Activated CD8-positive, alpha-beta T cell treated with anti-CD3 and anti-CD28 coated beads, Interleukin-2, amount 10 ng/mL, durations not matched to agents 7 days and 5 days (primary cell): ENCODE data around the gene CDK14. TPM values are rescaled to one million over a fixed set of nuclear protein-coding genes. Genes with fewer than 3 reads are reported as not detected.

Experiments used
- ATAC-seq: fragments of 150-1000 bp; cut with Tn5 transposase; one replicate; pipeline ENCODE4 v1.10.0; 2021; ENCODE audit warnings: moderate library complexity
- CTCF ChIA-PET: fragments of 350-600 bp; sonication (Branson Sonifier 250); formaldehyde crosslinking; loops from one replicate; lab custom pipeline; 2021; ENCODE audit warnings: antibody characterized with exemption; lab: Charles Lee
- POLR2A ChIA-PET: fragments of 350-600 bp; sonication (Branson Sonifier 250); formaldehyde crosslinking; loops from one replicate; lab custom pipeline; 2021; ENCODE audit warnings: antibody characterized with exemption; lab: Charles Lee
- DNase-seq: peaks from one replicate; pipeline ENCODE4 v3.0.0-alpha.2; 2020
- H3K27ac Mint-ChIP-seq: one replicate; pipeline ENCODE4 v1.8.0; 2021; ENCODE audit warnings: mild to moderate bottlenecking, mixed read lengths
- H3K27me3 Mint-ChIP-seq: one replicate; pipeline ENCODE4 v1.8.0; 2021; ENCODE audit warnings: low read depth, mixed read lengths
- H3K36me3 Mint-ChIP-seq: one replicate; pipeline ENCODE4 v1.8.0; 2021; ENCODE audit warnings: low read depth, mixed read lengths
- H3K4me1 Mint-ChIP-seq: one replicate; pipeline ENCODE4 v1.8.0; 2021; ENCODE audit warnings: low read depth, mixed read lengths
- H3K4me3 Mint-ChIP-seq: one replicate; pipeline ENCODE4 v1.8.0; 2021; ENCODE audit warnings: mild to moderate bottlenecking, mixed read lengths
- H3K9me3 Mint-ChIP-seq: one replicate; pipeline ENCODE4 v1.8.0; 2022; ENCODE audit warnings: mixed read lengths; ENCODE audit not compliant: insufficient read depth
- total RNA-seq, 2 experiments: library from RNA; stranded (reverse); gene quantifications; one replicate each; pipeline ENCODE4 v1.2.3, GENCODE V29; 2021

Gene CDK14
- total RNA-seq, 2 experiments from 2014 or later = not detected

DNA sequence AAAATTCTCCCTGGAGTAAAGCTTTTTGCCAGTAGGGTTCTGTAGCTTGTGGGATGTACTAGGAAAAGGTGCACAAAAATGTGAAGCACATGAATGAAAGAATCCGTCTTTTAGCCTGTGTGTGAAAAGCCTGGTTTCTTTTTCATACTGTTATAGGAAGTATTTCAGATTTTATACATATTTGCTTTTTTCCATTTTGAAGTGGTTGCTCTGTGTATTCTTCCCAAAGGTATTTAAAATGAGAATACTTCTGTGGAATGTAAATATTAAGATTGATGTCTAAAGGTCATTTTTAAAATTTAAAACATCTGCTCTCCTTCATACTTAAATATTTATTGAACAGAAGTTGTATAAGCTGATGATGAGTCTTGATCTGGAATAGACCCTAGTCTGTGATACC, 96.8 kb downstream of the CDK14 start:
- ATAC-seq (no peak), DNase-seq (no peak)
- no peaks in the 10 kb centered on the region for H3K9me3 Mint-ChIP-seq
- no peaks in the 10 kb centered on the region for H3K36me3 Mint-ChIP-seq
- ChIA-PET CTCF (no interaction called here), POLR2A (no interaction called here)
- no peak overlapping the region for H3K27ac Mint-ChIP-seq
- H3K27me3 Mint-ChIP-seq = no peaks in the 10 kb centered on the region
- H3K4me1 Mint-ChIP-seq = no peaks in the 10 kb centered on the region
- no peak overlapping the region for H3K4me3 Mint-ChIP-seq

DNA sequence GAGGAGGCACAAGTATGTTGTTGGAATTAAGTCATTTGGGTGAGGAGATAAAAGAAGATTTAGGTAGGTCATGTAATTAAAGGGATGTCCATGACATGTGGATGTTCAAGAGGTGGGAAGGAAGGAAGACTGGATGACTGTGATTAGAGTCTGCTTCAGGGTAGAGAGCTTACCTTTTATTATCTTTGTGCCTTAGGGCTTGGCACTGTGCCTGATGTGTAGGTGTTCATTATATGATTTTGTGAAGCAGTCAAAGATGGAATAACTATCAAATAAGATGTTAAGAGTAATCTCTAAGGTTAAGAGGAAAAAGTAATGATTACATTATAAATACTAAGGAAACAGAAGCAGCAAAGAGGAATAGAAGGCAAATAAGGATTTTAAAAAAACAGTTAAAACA, 97.8 kb downstream of the CDK14 start:
- ChIA-PET CTCF (no interaction called here), POLR2A (no interaction called here)
- Mint-ChIP-seq H3K9me3 (no peaks in the 10 kb centered on the region), H3K4me1 (no peaks in the 10 kb centered on the region), H3K27ac (no peak overlapping the region), H3K4me3 (no peak overlapping the region), H3K36me3 (no peaks in the 10 kb centered on the region), H3K27me3 (no peaks in the 10 kb centered on the region)
- no peak for DNase-seq
- no peak for ATAC-seq

DNA sequence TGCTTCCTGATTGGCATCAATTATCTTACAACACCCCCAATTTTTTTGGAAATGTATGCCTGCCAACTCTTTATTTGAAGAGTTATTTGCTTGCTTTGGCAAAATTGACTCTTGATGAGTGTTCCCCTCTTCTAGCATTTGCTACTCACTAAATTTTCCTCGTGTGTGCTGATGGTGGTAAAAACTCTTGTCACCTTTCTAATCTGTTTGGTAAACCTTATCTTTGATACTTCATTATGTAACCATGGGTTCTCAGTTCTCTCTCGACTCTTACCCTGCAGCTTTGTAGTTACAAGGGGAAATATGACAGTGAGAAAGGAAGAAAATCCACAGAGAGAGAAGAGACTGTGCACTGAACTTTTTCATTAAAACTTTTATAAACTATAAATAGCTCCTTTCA, 102.5 kb downstream of the CDK14 start:
- Mint-ChIP-seq H3K9me3 (no peaks in the 10 kb centered on the region), H3K27me3 (no peaks in the 10 kb centered on the region), H3K4me1 (no peaks in the 10 kb centered on the region), H3K4me3 (no peak overlapping the region), H3K36me3 (no peaks in the 10 kb centered on the region), H3K27ac (no peak overlapping the region)
- no peak for ATAC-seq
- DNase-seq = no peak
- CTCF ChIA-PET = no interaction called here
- POLR2A ChIA-PET = no interaction called here

DNA sequence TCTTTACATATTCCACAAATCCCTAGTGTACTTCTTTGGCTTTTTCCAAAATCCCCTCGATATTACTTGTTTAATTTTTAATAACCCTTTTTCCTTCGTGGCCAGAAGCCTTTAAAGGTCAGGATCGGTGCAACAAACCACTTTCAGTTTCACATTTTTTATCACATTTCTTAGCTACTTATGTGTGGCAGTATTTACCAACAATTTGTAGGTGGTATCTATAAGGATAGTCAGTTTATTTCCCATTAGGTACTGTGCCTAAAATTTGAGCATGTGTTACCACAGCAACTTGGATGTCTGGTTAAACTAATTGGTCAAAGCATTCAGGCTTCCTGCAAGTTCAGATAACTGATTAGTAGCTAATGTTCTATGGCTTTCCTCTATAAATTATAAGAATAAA, 104.9 kb downstream of the CDK14 start:
- Mint-ChIP-seq H3K9me3 (no peaks in the 10 kb centered on the region), H3K4me1 (no peaks in the 10 kb centered on the region), H3K27me3 (no peaks in the 10 kb centered on the region), H3K36me3 (no peaks in the 10 kb centered on the region), H3K4me3 (no peak overlapping the region), H3K27ac (no peak overlapping the region)
- no peak for DNase-seq
- no peak for ATAC-seq
- ChIA-PET POLR2A (no interaction called here), CTCF (no interaction called here)

DNA sequence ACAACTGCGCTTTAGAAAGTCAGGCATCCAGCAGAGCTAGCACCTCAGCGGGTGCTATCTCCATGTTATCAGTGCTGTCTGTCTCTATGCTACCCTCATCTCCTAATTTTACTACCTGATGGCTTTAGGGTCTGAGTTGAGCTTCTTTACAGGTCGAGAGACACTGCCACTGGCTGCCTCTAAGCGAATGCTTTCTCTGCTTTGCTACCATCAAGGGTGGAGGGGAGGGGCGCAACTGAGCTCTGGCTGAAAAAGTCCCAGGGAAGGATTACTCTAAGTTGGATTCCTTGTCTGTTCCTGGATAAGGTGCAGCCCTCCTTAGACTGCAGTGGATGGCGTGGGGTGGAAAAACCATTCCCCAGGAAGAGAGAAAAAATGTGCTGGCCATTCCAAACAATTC, 105.7 kb downstream of the CDK14 start:
- POLR2A ChIA-PET = no interaction called here
- Mint-ChIP-seq H3K36me3 (no peaks in the 10 kb centered on the region), H3K9me3 (no peaks in the 10 kb centered on the region), H3K4me1 (no peaks in the 10 kb centered on the region), H3K27ac (no peak overlapping the region), H3K27me3 (no peaks in the 10 kb centered on the region), H3K4me3 (no peak overlapping the region)
- DNase-seq (no peak), ATAC-seq (no peak)
- CTCF ChIA-PET = no interaction called here

DNA sequence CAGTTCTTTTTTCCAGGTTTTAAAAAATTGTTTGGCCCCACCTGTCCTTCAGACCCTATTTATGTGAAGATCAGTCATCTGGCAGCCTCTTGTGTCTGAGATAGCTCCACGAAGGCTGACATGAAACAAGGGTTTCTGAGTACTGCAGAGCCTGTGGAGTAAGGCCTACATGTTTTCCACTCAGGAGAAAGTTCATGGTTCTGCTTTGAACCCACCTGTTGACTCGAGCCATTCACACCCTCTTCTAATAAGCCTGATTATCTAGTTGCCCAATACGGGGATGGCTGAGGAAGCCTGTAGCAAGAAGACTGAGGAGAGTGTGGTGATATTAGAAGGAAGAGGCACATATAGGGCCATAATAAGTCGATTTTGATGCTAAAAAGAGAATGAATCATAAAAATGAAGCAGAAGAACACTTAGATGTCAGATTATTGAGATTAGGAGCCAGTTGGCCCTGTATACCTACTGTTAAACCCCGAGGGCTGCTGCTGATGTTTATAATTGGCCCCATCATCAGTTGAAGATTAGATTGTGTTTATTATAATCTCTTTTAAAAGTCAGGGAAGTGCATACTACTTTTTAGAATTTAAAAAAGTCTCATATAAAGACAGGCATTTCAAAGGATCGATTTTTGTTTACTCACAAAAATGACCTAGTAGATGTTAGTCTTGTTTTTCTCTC, 109.4 kb downstream of the CDK14 start:
- ATAC-seq = no peak
- H3K36me3 Mint-ChIP-seq = no peaks in the 10 kb centered on the region
- ChIA-PET CTCF (no interaction called here), POLR2A (no interaction called here)
- H3K4me3 Mint-ChIP-seq = no peak overlapping the region
- H3K9me3 Mint-ChIP-seq = no peaks in the 10 kb centered on the region
- H3K27ac Mint-ChIP-seq = no peak overlapping the region
- no peaks in the 10 kb centered on the region for H3K27me3 Mint-ChIP-seq
- DNase-seq = no peak
- H3K4me1 Mint-ChIP-seq = no peaks in the 10 kb centered on the region

DNA sequence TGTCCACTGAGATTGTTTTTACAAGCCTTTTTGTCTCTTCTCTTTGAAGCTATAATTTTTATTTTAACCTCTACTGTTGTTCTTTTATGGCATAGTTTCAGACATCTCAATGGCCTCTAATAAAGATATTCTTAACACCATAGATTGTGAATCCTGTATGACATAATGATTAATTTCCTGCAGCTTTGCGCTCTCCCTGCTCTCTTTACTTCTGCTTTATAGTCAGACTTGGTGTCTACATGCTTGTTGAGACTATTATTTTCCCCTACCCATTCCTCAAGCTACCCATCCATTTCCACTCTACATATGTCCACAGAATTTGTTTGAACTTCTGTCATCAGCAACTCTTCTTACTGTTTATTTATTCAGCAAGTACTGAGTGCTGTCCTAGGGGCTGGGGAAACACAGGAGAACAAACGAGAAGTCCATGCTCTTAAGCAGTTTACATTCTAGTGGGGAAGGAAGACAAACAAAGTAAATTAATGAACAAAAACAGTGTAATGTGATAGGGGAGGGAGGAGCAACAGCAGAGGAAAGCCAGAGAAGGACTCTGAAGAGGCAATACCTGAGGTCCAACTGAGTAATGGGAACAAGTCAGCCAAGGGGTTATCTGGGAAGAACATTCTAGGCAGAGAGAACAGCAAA, 110.1 kb downstream of the CDK14 start:
- CTCF ChIA-PET = no interaction called here
- POLR2A ChIA-PET = no interaction called here
- Mint-ChIP-seq H3K27me3 (no peaks in the 10 kb centered on the region), H3K36me3 (no peaks in the 10 kb centered on the region), H3K9me3 (no peaks in the 10 kb centered on the region), H3K27ac (no peak overlapping the region), H3K4me1 (no peaks in the 10 kb centered on the region), H3K4me3 (no peak overlapping the region)
- DNase-seq = no peak
- no peak for ATAC-seq

DNA sequence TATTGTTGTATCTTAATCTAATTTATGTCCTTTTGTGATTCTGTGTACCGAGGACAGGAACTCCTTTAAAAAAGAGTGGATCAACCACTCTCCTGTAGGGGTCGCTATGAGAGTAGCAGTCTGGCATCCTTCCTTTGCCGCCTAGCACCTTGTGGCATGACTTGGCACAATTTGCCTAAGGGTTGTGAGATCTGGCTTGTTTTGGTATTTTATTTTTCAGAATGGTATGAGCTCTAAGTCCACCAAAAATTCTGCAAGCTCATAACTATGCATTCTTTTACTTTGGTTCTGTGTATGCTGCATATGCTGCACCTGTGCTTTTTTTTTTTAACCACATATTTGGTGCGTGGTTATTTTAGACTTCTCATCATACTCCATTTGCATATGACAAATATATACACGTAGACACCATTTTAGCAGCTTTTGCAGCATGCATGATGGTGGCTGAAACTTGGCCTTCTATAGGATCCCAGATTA, 112.8 kb downstream of the CDK14 start:
- no peak for DNase-seq
- ChIA-PET POLR2A (no interaction called here), CTCF (no interaction called here)
- no peaks in the 10 kb centered on the region for H3K9me3 Mint-ChIP-seq
- no peaks in the 10 kb centered on the region for H3K27me3 Mint-ChIP-seq
- H3K36me3 Mint-ChIP-seq = no peaks in the 10 kb centered on the region
- no peak overlapping the region for H3K4me3 Mint-ChIP-seq
- H3K27ac Mint-ChIP-seq = no peak overlapping the region
- no peaks in the 10 kb centered on the region for H3K4me1 Mint-ChIP-seq
- no peak for ATAC-seq

DNA sequence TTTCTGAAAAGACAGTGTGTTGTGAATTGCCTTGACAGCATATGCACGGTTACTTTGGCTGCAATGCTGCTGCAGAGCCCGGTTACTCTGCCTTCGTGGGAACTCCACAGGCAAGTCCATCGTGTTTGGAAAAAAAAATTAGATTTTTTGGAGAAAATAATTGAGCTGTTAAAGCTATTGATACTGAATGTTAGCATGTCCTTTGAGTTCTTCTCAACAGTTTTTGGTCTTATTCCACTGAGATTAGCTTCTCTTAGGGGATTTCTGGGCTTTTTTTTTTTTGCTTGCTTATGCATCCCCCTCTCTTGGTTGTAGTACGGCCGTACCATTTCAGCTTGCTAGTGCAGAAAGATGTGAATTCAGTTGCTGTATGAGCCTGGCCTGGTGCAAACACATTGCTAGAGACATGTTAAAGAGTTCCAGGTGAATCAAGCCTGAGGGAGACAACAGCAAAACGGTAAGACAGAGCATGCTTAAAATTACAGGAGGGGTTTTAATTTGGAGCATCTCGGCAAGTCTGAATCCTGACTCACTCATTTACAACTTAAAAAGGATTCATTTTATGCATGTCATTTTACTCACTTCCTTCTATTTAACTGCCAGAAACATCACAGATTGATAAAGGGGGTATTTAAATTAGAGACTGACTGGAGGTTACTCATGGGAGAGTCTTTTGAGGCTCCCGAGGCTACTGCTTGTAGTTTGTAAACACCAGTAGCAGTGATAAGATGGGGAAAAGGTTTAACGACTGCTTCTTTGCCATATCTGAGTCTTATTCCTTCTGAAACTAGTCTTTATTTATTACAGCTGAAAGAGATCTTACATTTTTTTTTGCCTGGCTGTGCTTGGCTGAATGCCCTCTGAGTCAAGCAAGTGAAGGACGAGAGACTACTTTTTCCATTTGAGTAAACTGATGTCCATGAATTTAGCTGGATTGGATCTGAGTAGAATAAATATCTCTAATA, 113.7 kb downstream of the CDK14 start:
- DNase-seq (no peak), ATAC-seq (no peak)
- no peaks in the 10 kb centered on the region for H3K9me3 Mint-ChIP-seq
- no peaks in the 10 kb centered on the region for H3K27me3 Mint-ChIP-seq
- H3K36me3 Mint-ChIP-seq = no peaks in the 10 kb centered on the region
- no peaks in the 10 kb centered on the region for H3K4me1 Mint-ChIP-seq
- H3K4me3 Mint-ChIP-seq = no peak overlapping the region
- POLR2A ChIA-PET = no interaction called here
- H3K27ac Mint-ChIP-seq = no peak overlapping the region
- CTCF ChIA-PET = no interaction called here

DNA sequence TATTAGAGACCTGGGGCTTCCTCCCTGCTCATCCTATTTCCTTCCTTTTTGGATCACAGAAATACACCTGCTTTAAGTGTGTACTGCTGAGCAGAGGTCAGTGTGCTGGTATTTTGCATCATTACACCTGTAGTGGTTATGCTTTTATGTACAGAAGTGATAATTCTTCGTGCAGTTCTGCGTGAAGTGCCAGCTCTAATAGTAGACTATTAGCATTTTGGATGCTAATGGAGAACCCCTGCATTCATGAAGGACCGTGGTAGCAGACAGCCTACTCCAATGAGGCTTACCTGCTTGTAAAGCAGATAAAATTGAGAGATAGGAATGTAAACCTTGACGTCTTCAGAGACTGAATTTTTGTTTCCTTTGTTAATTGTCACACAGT, 114.3 kb downstream of the CDK14 start:
- Mint-ChIP-seq H3K9me3 (no peaks in the 10 kb centered on the region), H3K27me3 (no peaks in the 10 kb centered on the region), H3K36me3 (no peaks in the 10 kb centered on the region), H3K4me1 (no peaks in the 10 kb centered on the region), H3K4me3 (no peak overlapping the region), H3K27ac (no peak overlapping the region)
- POLR2A ChIA-PET = no interaction called here
- CTCF ChIA-PET = no interaction called here
- ATAC-seq (no peak), DNase-seq (no peak)

DNA sequence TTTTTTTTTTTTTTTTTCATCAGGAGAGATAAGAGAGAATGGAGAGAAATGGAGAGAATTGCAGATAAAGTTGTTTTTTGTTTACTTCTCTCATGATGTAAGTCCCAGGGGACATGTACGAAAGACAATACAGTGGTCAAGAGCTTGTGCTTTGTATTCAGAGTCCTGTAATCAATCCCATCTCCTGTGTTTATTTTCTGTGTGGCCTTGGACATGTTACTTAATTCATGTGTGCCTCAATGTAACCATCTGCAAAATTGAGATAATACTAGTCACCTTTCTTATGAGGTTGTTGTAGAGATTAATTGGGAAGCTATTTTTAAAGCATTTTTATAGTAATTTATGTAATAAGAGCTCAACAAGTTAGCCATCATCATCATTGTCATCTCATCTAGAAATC, 117.5 kb downstream of the CDK14 start:
- CTCF ChIA-PET = no interaction called here
- ATAC-seq = no peak
- Mint-ChIP-seq H3K4me1 (no peaks in the 10 kb centered on the region), H3K4me3 (no peak overlapping the region), H3K27me3 (no peaks in the 10 kb centered on the region), H3K27ac (no peak overlapping the region), H3K36me3 (no peaks in the 10 kb centered on the region), H3K9me3 (no peaks in the 10 kb centered on the region)
- POLR2A ChIA-PET = no interaction called here
- DNase-seq = no peak

DNA sequence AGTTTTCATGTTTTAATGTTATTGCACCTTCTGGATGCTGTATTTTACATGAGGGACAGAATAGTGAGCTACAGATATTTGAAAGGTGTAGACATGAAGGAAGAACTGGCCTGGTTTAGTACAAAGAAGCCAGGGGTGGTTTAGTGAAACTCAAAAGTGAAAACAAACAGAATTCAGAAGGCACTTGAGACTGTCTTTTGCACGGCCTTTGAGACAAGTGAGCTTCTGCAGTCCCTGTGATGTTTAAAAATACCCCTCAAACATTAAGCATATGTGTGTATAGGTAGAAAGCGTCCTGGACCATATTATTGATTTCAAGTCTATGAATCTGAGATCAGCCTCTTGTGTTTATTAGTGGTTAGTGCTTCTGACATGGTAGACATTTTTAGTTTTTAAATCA, 118.9 kb downstream of the CDK14 start:
- no peaks in the 10 kb centered on the region for H3K9me3 Mint-ChIP-seq
- POLR2A ChIA-PET = no interaction called here
- no peak overlapping the region for H3K4me3 Mint-ChIP-seq
- no peaks in the 10 kb centered on the region for H3K27me3 Mint-ChIP-seq
- H3K4me1 Mint-ChIP-seq = no peaks in the 10 kb centered on the region
- no peaks in the 10 kb centered on the region for H3K36me3 Mint-ChIP-seq
- ATAC-seq (no peak), DNase-seq (no peak)
- H3K27ac Mint-ChIP-seq = no peak overlapping the region
- CTCF ChIA-PET = no interaction called here
